ENCODE results near the gene MARVELD1.

DNA sequence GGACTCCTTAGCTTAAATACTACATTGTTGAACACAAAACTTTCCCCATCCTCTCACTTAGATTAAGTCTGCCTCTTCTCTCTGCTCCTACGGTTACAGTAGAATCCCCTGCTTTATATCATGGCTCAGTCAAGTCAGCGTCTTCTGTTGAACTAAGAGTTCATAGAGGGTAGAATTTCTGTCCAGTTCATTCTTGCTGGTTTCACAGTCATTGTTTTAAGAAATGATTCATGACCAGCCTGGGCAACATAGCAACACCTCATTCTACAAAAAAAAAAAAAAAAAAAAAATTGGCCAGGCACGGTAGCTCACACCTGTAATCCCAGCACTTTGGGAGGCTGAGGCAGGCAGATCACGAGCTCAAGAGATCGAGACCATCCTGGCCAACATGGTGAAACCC lies 19.7 kb downstream of the MARVELD1 start:
- TF ChIP-seq, protein P1, sequence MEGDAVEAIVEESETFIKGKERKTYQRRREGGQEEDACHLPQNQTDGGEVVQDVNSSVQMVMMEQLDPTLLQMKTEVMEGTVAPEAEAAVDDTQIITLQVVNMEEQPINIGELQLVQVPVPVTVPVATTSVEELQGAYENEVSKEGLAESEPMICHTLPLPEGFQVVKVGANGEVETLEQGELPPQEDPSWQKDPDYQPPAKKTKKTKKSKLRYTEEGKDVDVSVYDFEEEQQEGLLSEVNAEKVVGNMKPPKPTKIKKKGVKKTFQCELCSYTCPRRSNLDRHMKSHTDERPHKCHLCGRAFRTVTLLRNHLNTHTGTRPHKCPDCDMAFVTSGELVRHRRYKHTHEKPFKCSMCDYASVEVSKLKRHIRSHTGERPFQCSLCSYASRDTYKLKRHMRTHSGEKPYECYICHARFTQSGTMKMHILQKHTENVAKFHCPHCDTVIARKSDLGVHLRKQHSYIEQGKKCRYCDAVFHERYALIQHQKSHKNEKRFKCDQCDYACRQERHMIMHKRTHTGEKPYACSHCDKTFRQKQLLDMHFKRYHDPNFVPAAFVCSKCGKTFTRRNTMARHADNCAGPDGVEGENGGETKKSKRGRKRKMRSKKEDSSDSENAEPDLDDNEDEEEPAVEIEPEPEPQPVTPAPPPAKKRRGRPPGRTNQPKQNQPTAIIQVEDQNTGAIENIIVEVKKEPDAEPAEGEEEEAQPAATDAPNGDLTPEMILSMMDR (IDR thresholded peaks at IDR 0.05; ENCODE audit: low read length): no peak
- no peak for TF ChIP-seq EZH2phosphoT487 (IDR thresholded peaks at IDR 0.05; ENCODE audit: low read length)
- TF ChIP-seq EZH2 (optimal IDR thresholded peaks at IDR 0.05; ENCODE audit: low read depth, low read length): no peak
